ENCODE data around the gene BCAR1.
"Not testable (repeated sequence)": the region's sequence is repeated elsewhere in the genome, so short reads cannot be mapped to it uniquely, and the experiment has no call there.

Gene BCAR1

DNA sequence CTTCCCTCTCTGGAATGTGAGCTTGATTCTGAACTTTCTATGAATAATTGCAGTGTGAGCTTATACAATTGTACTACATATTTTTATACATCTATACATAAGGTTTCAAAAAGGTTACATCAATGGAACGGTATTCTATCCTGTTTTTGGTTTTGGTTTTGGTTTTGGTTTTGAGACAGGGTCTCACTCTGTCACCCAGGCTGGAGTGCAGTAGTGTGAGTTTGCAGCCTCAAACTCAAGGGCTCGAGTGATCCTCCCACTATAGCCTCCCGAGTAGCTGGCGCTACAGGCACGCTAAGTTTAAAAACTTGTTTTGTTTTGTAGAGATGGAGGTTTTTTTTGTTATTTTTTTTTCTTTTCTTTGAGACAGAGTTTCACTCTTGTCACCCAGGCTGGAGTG, 31.6 kb downstream of the BCAR1 start:
- in situ Hi-C loops (cut with MboI; ENCODE audit: low sequenced_read_pairs, unreplicated experiment): loop anchor here (10.0 to 25.0 kb wide), 2 partner anchors 165 to 542 kb away; no protein-coding TSS in a partner anchor
- no peak for DNase-seq (ENCODE audit: low spot score)
- TF ChIP-seq, protein P1, sequence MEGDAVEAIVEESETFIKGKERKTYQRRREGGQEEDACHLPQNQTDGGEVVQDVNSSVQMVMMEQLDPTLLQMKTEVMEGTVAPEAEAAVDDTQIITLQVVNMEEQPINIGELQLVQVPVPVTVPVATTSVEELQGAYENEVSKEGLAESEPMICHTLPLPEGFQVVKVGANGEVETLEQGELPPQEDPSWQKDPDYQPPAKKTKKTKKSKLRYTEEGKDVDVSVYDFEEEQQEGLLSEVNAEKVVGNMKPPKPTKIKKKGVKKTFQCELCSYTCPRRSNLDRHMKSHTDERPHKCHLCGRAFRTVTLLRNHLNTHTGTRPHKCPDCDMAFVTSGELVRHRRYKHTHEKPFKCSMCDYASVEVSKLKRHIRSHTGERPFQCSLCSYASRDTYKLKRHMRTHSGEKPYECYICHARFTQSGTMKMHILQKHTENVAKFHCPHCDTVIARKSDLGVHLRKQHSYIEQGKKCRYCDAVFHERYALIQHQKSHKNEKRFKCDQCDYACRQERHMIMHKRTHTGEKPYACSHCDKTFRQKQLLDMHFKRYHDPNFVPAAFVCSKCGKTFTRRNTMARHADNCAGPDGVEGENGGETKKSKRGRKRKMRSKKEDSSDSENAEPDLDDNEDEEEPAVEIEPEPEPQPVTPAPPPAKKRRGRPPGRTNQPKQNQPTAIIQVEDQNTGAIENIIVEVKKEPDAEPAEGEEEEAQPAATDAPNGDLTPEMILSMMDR (IDR thresholded peaks at IDR 0.05; ENCODE audit: borderline replicate concordance, control extremely low read depth, extremely low read depth, insufficient read depth, missing control alignments): no peak

DNA sequence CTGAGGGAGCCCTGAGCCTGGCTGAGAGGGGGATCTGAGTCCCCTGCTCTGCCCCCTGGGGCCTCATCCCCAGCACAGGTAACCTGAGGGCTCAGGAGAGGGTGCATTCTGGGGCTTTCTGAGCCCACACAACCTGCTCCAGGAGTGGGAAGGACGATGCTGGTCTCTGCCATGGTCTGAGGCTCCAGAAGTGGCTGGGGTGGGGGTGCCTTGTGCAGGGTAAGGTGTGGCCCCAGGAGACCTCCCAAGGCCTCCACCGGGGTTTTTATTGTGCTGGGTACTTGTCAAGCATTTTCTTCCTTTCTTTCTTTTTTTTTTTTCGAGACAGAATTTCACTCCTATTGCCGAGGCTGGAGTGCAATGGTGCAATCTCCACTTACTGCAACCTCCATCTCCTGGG, 32.3 kb downstream of the BCAR1 start:
- DNase-seq (ENCODE audit: low spot score): no peak
- TF ChIP-seq, protein P1 (IDR thresholded peaks at IDR 0.05; ENCODE audit: borderline replicate concordance, control extremely low read depth, extremely low read depth, insufficient read depth, missing control alignments): no peak
- in situ Hi-C loops (cut with MboI; ENCODE audit: low sequenced_read_pairs, unreplicated experiment): loop anchor here (10.0 to 25.0 kb wide), 2 partner anchors 166 to 543 kb away; no protein-coding TSS in a partner anchor

DNA sequence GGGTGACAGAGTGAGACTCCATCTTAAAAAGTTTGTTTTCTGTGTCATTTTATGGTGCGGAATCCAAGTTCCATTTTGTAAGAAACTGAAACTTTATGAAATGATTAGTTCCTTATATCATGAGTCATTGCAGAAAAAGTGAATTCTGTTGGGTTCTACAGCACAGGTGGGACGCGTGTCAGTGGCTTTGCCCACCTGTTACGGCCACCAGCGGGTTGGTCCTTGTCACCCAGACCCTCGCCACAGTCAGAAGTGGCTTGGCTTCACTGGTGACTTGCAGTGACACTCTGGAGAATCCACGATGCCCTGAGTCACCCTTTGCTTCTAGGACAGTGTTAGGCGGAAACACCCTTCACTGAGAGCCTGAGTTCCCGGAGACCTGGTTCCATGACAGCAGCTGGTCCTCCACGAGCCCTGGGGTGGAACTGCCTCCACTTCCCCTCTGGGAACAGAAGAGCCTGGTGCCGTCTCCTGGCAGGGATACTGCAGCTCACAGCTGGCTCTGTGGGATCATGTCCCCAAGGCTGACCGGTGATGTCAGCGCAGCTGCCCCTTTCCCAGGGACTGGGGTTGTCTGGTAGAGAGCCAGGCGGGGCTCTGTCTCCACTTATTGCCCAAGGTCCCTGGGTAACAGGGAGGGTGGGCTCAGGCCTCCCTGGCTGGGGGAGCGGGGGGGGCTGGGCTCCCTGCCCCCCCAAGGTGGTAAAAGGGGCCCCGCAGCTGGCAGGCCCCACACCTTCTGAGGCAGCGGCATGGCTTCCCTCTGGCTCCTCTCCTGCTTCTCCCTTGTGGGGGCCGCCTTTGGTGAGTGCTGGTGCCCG, 33.0 kb downstream of the BCAR1 start, which contains the start of gene CTRB1:
Gene CTRB1, plus strand, starts transcription at position 733 of the 821 bp plus-strand sequence. Its CDS starts 20 bp downstream, at position 753.
- TF ChIP-seq, protein P1 (IDR thresholded peaks at IDR 0.05; ENCODE audit: borderline replicate concordance, control extremely low read depth, extremely low read depth, insufficient read depth, missing control alignments): no peak
- peak; percentile 66 for DNase-seq (ENCODE audit: low spot score)
- in situ Hi-C loops (cut with MboI; ENCODE audit: low sequenced_read_pairs, unreplicated experiment): loop anchor here (10.0 to 25.0 kb wide), 2 partner anchors 166 to 544 kb away; no protein-coding TSS in a partner anchor

DNA sequence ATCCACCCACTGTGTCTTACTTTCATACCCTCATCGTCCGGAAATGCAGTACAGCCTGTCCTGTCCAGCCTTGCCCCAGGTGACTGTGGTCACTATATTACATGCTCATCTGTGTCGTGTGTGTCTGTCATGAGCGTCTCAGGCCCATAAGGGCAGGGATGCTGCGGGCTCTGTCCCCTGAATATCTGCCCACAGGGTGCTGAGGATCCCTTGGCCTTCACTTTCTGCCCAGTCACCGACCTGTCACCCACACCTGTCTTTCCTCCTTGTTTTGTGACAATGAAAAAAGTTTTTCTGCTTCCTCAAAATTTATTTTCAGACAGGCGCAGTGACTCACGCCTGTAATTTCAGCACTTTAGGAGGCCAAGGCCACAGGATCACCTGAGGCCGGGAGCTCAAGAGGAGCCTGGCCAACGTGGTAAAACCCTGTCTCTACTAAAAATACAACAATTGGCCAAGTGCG, 34.0 kb downstream of the BCAR1 start:
- in situ Hi-C loops (cut with MboI; ENCODE audit: low sequenced_read_pairs, unreplicated experiment): loop anchor here (10.0 to 25.0 kb wide), 2 partner anchors 167 to 545 kb away; no protein-coding TSS in a partner anchor
- no peak for DNase-seq (ENCODE audit: low spot score)
- TF ChIP-seq, protein P1 (IDR thresholded peaks at IDR 0.05; ENCODE audit: borderline replicate concordance, control extremely low read depth, extremely low read depth, insufficient read depth, missing control alignments): no peak

DNA sequence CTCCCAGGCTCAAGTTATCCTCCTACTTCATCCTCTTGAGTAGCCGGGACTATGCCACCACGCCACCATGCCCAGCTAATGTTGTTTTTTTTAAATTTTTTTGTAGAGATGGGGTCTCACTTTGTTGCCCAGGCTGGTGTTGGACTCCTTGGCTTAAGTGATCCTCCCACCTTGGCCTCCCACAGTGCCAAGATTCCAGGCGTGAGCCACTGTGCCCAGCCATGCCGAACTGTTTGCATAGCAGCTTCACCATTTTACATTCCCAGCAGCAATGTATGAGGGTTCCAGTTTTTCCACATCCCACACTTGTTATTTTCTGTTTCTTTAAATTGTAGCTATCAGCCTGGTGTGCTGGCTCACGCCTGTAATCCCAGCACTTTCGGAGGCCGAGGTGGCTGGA, 34.8 kb downstream of the BCAR1 start:
- DNase-seq (ENCODE audit: low spot score): no peak
- TF ChIP-seq, protein P1 (IDR thresholded peaks at IDR 0.05; ENCODE audit: borderline replicate concordance, control extremely low read depth, extremely low read depth, insufficient read depth, missing control alignments): no peak
- in situ Hi-C loops (cut with MboI; ENCODE audit: low sequenced_read_pairs, unreplicated experiment): loop anchor here (10.0 to 25.0 kb wide), 2 partner anchors 168 to 546 kb away; no protein-coding TSS in a partner anchor

DNA sequence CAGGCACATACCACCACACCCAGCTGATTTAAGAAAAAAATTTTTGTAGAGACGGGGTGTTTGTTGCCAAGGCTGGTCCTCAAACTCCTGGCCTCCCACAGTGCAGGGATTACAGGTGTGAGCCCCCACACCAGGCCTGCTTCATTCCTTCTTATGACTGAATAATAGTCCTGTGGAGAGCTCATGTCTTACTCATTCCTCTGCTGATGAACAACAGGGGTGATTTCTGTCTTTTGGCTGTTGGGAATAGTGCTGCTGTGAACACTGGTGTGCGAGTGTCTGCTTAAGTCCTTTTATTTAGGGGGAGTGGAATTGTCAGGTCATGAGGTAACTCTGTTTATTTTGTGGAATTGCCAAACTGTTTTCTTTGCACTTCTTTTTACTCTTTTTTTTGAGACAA, 35.3 kb downstream of the BCAR1 start:
- TF ChIP-seq, protein P1 (IDR thresholded peaks at IDR 0.05; ENCODE audit: borderline replicate concordance, control extremely low read depth, extremely low read depth, insufficient read depth, missing control alignments): no peak
- in situ Hi-C loops (cut with MboI; ENCODE audit: low sequenced_read_pairs, unreplicated experiment): loop anchor here (10.0 to 25.0 kb wide), 2 partner anchors 169 to 546 kb away; no protein-coding TSS in a partner anchor
- DNase-seq (ENCODE audit: low spot score): no peak

DNA sequence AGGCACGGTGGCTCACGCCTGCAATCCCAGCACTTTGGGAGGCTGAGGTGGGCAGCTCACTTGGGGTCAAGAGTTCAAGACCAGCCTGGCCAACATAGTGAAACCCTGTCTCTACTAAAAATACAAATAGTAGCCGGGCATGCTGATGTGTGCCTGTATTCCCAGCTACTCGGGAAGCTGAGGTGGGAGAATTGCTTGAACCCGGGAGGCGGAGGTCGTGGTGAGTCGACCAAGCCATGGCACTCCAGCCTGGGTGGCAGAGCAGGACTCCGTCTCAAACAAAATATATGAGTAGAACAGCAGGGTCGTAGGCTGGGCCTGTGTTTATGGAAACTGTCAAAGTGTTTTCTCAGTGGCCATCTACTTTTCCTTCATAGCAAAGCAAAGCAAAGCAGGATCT, 40.1 kb downstream of the BCAR1 start:
- in situ Hi-C loops (cut with MboI; ENCODE audit: low sequenced_read_pairs, unreplicated experiment): loop anchor here (10.0 to 25.0 kb wide), 2 partner anchors 174 to 551 kb away; no protein-coding TSS in a partner anchor
- not testable (repeated sequence) for DNase-seq (ENCODE audit: low spot score)
